ENCODE results near the gene GRIK3. TPM values are rescaled to one million over a fixed set of nuclear protein-coding genes. Genes with fewer than 3 reads are reported as not detected.

Gene GRIK3
- total RNA-seq, result not detected in 2 replicates

GRCh38 chr1:37034121-37035013 is at the start of gene GRIK3:
TSS of gene GRIK3 (minus strand) at chr1:37034515. CDS start at chr1:37034108, 407 bp downstream.

All from airway epithelial cell (primary cell).